Esophagus (tissue), 2 donors: ENCODE measurements around the gene PIK3R5. TPM values are rescaled to one million over a fixed set of nuclear protein-coding genes. Genes with fewer than 3 reads are reported as not detected.

Experiments used
- H3K27ac ChIP-seq, 2 donors: one replicate each; pipeline ENCODE4 v1.5.1; 2013; ENCODE audit warnings: low read depth in 2 of 2, mild to moderate bottlenecking in 2 of 2, inconsistent platforms in 1 of 2, low read length in 1 of 2, moderate library complexity in 1 of 2
- H3K27me3 ChIP-seq, 2 donors: one replicate each; pipeline ENCODE4 v1.6.1; 2013; ENCODE audit warnings: low read length in 2 of 2, control low read depth in 1 of 2, mild to moderate bottlenecking in 1 of 2; ENCODE audit not compliant: insufficient read depth in 2 of 2, control insufficient read depth in 1 of 2
- H3K36me3 ChIP-seq, 2 donors: one replicate each; pipeline ENCODE4 v1.6.1; 2013; ENCODE audit warnings: low read length in 1 of 2; ENCODE audit not compliant: control insufficient read depth in 2 of 2, insufficient read depth in 2 of 2
- H3K4me1 ChIP-seq, 2 donors: one replicate each; pipeline ENCODE4 v1.6.1; 2013; ENCODE audit warnings: low read length in 1 of 2; ENCODE audit not compliant: control insufficient read depth in 2 of 2, insufficient read depth in 2 of 2
- H3K4me3 ChIP-seq, 2 donors: one replicate each; pipeline ENCODE4 v1.5.1; 2013; ENCODE audit warnings: low read length in 2 of 2, mild to moderate bottlenecking in 2 of 2, low read depth in 1 of 2, moderate library complexity in 1 of 2
- H3K9me3 ChIP-seq, 2 donors: one replicate each; pipeline ENCODE4 v1.6.1; 2013; ENCODE audit warnings: mild to moderate bottlenecking in 2 of 2, low read depth in 1 of 2, low read length in 1 of 2, moderate library complexity in 1 of 2; ENCODE audit not compliant: control insufficient read depth in 2 of 2, insufficient read depth in 1 of 2
- WGBS, 2 donors: extraction: QIAGEN DNeasy Blood & Tissue Kit; methylation state at CpG; one replicate each; pipeline ENCODE4 v1.1.7; 2013; 5-methylcytosine and 5-hydroxymethylcytosine counted together
- polyA plus RNA-seq, 2 donors: library from polyadenylated mRNA; stranded (reverse); fragments of 200-250 nt; gene quantifications; one replicate each; pipeline ENCODE4 v1.2.3, GENCODE V29; 2013
- donor health status: healthy with polysubstance abuse.
- donor health status: Bipolar disorder and iron deficiency.

The PIK3R5 gene
- polyA plus RNA-seq, 2 donors = 1.1 to 1.3 TPM

DNA sequence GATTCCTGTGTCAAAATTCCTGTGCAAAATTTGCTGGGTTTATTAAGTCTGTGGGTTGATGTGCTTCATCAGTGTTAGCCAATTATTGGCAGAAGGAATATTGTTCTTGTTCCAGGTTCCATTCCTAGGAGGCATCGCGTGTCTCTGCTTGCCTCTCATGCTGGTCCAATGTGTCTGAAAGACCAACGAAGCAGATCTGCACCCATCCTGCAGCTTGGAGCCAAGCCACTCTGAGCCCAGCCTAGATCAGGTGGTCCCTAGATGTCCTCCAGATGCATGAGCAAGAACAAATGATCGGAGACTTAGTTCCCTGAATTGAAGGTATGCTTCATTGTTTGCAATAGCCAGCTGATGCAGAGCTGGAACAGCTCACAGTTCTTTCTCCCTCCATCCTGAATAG lies 87.5 kb downstream of the PIK3R5 start:
- Histone ChIP-seq H3K27me3 (no peaks in the 10 kb centered on the region), H3K4me1 (no peaks in the 10 kb centered on the region), H3K9me3 (no peaks in the 10 kb centered on the region), H3K36me3 (peaks cover 0 to 5% of the 10 kb centered on the region in 2 donors), H3K4me3 (no peak overlapping the region), H3K27ac (no peak overlapping the region)
- 45 to 61% methylated on average over 4 of the region's 4 CpGs for WGBS, 2 donors

DNA sequence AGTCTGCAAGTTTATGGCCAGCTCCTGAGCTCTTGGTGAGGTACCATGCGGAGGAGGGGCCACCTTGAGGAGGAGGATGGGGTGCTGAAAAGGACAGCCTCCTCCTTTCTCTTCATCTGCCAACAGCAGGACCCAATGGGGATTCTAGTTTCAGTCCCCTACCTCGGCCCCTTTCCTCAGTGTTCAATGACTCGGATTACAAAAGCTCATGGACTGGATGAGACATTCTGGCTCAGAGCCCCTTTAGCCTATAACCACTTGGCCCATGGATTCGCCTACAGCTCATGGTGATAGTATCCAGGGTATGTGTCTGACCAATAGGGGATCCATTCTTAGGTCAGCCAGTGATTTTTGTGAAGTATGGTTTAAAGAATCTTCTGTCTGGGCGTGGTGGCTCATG lies 89.5 kb downstream of the PIK3R5 start:
- H3K9me3 ChIP-seq = no peaks in the 10 kb centered on the region
- no peaks in the 10 kb centered on the region for H3K27me3 ChIP-seq
- H3K4me3 ChIP-seq = no peak overlapping the region
- peaks cover 0 to 5% of the 10 kb centered on the region in 2 donors for H3K36me3 ChIP-seq
- H3K4me1 ChIP-seq = no peaks in the 10 kb centered on the region
- H3K27ac ChIP-seq = no peak overlapping the region
- WGBS, 2 donors = 77 to 86% methylated on average over 5 of the region's 5 CpGs

DNA sequence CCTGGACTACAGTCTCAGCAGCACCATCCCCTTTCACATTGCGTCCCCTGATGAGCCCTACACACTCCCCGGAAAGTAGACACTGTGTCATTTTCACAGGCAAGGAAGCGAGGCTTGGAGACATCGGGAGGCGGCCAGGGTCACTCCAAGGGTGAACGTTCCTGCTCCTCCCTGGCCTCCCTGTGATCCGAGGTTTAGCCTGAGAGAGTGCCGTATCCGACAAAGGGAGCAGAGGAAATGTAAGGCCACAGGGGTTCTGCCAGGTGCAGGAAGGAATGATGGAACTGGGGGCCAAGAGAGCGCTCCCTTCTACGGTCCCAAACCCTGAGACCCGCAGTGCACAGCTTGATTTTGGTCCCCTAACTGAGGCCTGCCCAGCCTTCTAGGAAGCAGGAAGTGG lies 90.1 kb downstream of the PIK3R5 start:
- 79 to 84% methylated on average over 12 of the region's 12 CpGs for WGBS, 2 donors
- H3K27me3 ChIP-seq = no peaks in the 10 kb centered on the region

GRCh38 chr17:8873801-8874715 lies 91.4 kb downstream of the PIK3R5 start:
- Histone ChIP-seq H3K27me3 (no peaks in the 10 kb centered on the region), H3K4me3 (no peak overlapping the region), H3K4me1 (no peaks in the 10 kb centered on the region), H3K36me3 (no peaks in the 10 kb centered on the region), H3K27ac (no peak overlapping the region), H3K9me3 (no peaks in the 10 kb centered on the region)
- WGBS, 2 donors = 55 to 60% methylated on average over 19 of the region's 19 CpGs

More for the DNA sequence above, 90.1 kb downstream of the PIK3R5 start:
- H3K9me3 ChIP-seq = no peaks in the 10 kb centered on the region
- no peak overlapping the region for H3K27ac ChIP-seq
- H3K4me3 ChIP-seq = no peak overlapping the region
- H3K36me3 ChIP-seq = peaks cover 0 to 3% of the 10 kb centered on the region in 2 donors
- no peaks in the 10 kb centered on the region for H3K4me1 ChIP-seq

GRCh38 chr17:8872705-8873435 lies 92.6 kb downstream of the PIK3R5 start:
- no peak overlapping the region for H3K27ac ChIP-seq
- H3K27me3 ChIP-seq = no peaks in the 10 kb centered on the region
- no peaks in the 10 kb centered on the region for H3K9me3 ChIP-seq
- no peak overlapping the region for H3K4me3 ChIP-seq
- no peaks in the 10 kb centered on the region for H3K4me1 ChIP-seq
- 69 to 71% methylated on average over 17 of the region's 17 CpGs for WGBS, 2 donors
- no peaks in the 10 kb centered on the region for H3K36me3 ChIP-seq

- WGBS, 2 donors = 70 to 78% methylated on average over 7 of the region's 7 CpGs
- no peaks in the 10 kb centered on the region for H3K27me3 ChIP-seq
- H3K4me1 ChIP-seq = no peaks in the 10 kb centered on the region
- H3K27ac ChIP-seq = no peak overlapping the region
- H3K36me3 ChIP-seq = no peaks in the 10 kb centered on the region
- H3K9me3 ChIP-seq = no peaks in the 10 kb centered on the region
- no peak overlapping the region for H3K4me3 ChIP-seq
Measured at GRCh38 chr17:8872036-8872704, 93.3 kb downstream of the PIK3R5 start.

GRCh38 chr17:8871081-8871581 lies 94.4 kb downstream of the PIK3R5 start:
- Histone ChIP-seq H3K9me3 (no peaks in the 10 kb centered on the region), H3K27me3 (no peaks in the 10 kb centered on the region), H3K4me3 (no peak overlapping the region), H3K27ac (no peak overlapping the region), H3K36me3 (no peaks in the 10 kb centered on the region), H3K4me1 (no peaks in the 10 kb centered on the region)
- 82% methylated on average over 13 of the region's 13 CpGs for WGBS, 2 donors

GRCh38 chr17:8870406-8871040 lies 95.0 kb downstream of the PIK3R5 start:
- Histone ChIP-seq H3K4me1 (no peaks in the 10 kb centered on the region), H3K9me3 (no peaks in the 10 kb centered on the region), H3K36me3 (no peaks in the 10 kb centered on the region), H3K4me3 (no peak overlapping the region), H3K27me3 (no peaks in the 10 kb centered on the region), H3K27ac (no peak overlapping the region)
- 82 to 86% methylated on average over 13 of the region's 13 CpGs for WGBS, 2 donors
